HepG2 (cell line): ENCODE results near the gene CCDC57. TPM values are rescaled to one million over a fixed set of nuclear protein-coding genes. Genes with fewer than 3 reads are reported as not detected.

Source experiments
- ARID2 ChIP-seq: sonication (generic); formaldehyde crosslinking; IDR thresholded peaks from 2 replicates; pipeline ENCODE4 v1.8.1; 2022; ENCODE audit warnings: mild to moderate bottlenecking, missing genetic modification reagents, borderline replicate concordance
- CERS6 ChIP-seq: sonication (generic); formaldehyde crosslinking; IDR thresholded peaks from 2 replicates; pipeline ENCODE4 v1.5.0; 2020; ENCODE audit warnings: missing genetic modification reagents
- FOXP4 ChIP-seq: sonication (generic); formaldehyde crosslinking; IDR thresholded peaks from 2 replicates; pipeline ENCODE4 v1.4.0; 2020; ENCODE audit warnings: missing genetic modification reagents
- GMEB1 ChIP-seq: sonication (generic); formaldehyde crosslinking; IDR thresholded peaks from 2 replicates; pipeline ENCODE4 v1.5.1; 2020; ENCODE audit warnings: missing genetic modification reagents, mild to moderate bottlenecking, borderline replicate concordance
- HNF4A ChIP-seq: sonication (generic); formaldehyde crosslinking; IDR thresholded peaks from 2 replicates; pipeline ENCODE4 v1.4.0; 2020; ENCODE audit warnings: missing genetic modification reagents
- IRF2 ChIP-seq: IDR thresholded peaks from 2 replicates; pipeline ENCODE4 v1.6.1; 2018; ENCODE audit warnings: missing genetic modification reagents, missing compliant biosample characterization
- MATR3 ChIP-seq: sonication (generic); formaldehyde crosslinking; IDR thresholded peaks from 2 replicates; pipeline ENCODE4 v1.4.0; 2020; ENCODE audit warnings: missing genetic modification reagents
- MTF1 ChIP-seq: sonication (generic); formaldehyde crosslinking; IDR thresholded peaks from 2 replicates; pipeline ENCODE4 v1.5.0; 2020; ENCODE audit warnings: missing genetic modification reagents
- NFYC ChIP-seq: IDR thresholded peaks from 2 replicates; pipeline ENCODE4 v1.6.1; 2016; ENCODE audit warnings: missing genetic modification reagents, missing compliant biosample characterization
- NR0B2 ChIP-seq: sonication (generic); formaldehyde crosslinking; IDR thresholded peaks from 2 replicates; pipeline ENCODE4 v1.4.0; 2020; ENCODE audit warnings: mild to moderate bottlenecking, missing genetic modification reagents
- RARA ChIP-seq: IDR thresholded peaks from 2 replicates; pipeline ENCODE4 v1.6.1; 2016; ENCODE audit warnings: missing genetic modification reagents, missing compliant biosample characterization
- SCMH1 ChIP-seq: sonication (generic); formaldehyde crosslinking; IDR thresholded peaks from 2 replicates; pipeline ENCODE4 v1.9.0; 2021; ENCODE audit warnings: missing genetic modification reagents, mild to moderate bottlenecking, borderline replicate concordance
- SIN3A ChIP-seq: IDR thresholded peaks from 2 replicates; pipeline ENCODE4 v1.6.1; 2011; ENCODE audit warnings: low read depth, mild to moderate bottlenecking, control low read depth, low read length, borderline replicate concordance
- SMARCE1 ChIP-seq: fragments of 450-650 bp; IDR thresholded peaks from 2 replicates; pipeline ENCODE4 v1.6.1; 2017; ENCODE audit warnings: borderline replicate concordance
- ZBTB46 ChIP-seq: sonication (generic); formaldehyde crosslinking; IDR thresholded peaks from 2 replicates; pipeline ENCODE4 v1.4.0; 2020; ENCODE audit warnings: mild to moderate bottlenecking, missing genetic modification reagents, borderline replicate concordance
- ZFAT ChIP-seq: sonication (generic); formaldehyde crosslinking; conservative IDR thresholded peaks from 2 replicates; pipeline ENCODE4 v1.8.1; 2023; ENCODE audit warnings: missing genetic modification reagents, inconsistent platforms
- ZNF33B ChIP-seq: sonication (generic); formaldehyde crosslinking; IDR thresholded peaks from 2 replicates; pipeline ENCODE4 v1.5.1; 2020; ENCODE audit warnings: mild to moderate bottlenecking, missing genetic modification reagents
- ZNF513 ChIP-seq: sonication (generic); formaldehyde crosslinking; conservative IDR thresholded peaks from 2 replicates; pipeline ENCODE4 v1.5.0; 2020; ENCODE audit warnings: missing genetic modification reagents
- ZNF530 ChIP-seq: sonication (generic); formaldehyde crosslinking; IDR thresholded peaks from 2 replicates; pipeline ENCODE4 v1.5.0; 2020; ENCODE audit warnings: low read depth, mild to moderate bottlenecking, missing genetic modification reagents
- polyA plus RNA-seq, 8 experiments: library from polyadenylated mRNA; depleted of rRNA in 3 of 8; stranded (reverse) in 7 of 8; unstranded in 1 of 8; fragments of >200 nt; fragmentation: Illumina TruSeq in 4 of 8; extraction: Trizol in 4 of 8; gene quantifications; 2 replicates each; pipeline versions ENCODE4 v1.2.1 to v1.2.3, GENCODE V29; 2011 to 2016; ENCODE audit warnings: low read depth in 4 of 8, missing spikeins in 1 of 8, mixed read lengths in 1 of 8; ENCODE audit not compliant: insufficient read depth in 1 of 8
- total RNA-seq, 5 experiments: library from RNA; depleted of rRNA; stranded (reverse); fragments of >200 nt; fragmentation: Illumina TruSeq; extraction: Trizol; gene quantifications; 2 replicates each; pipeline ENCODE4 v1.2.3, GENCODE V29; 2016; ENCODE audit warnings: low read depth in 1 of 5

The CCDC57 gene
- total and polyA plus RNA-seq, 2 of the 13 experiments (the other 11 are each of a cell fraction or from before 2014, with no cell fraction given): 59.3 to 59.9 TPM

GRCh38 chr17:82241183-82241925 is 28.7 kb upstream of the CCDC57 start (continued):
- TF ChIP-seq CERS6 (CRISPR knock-in tag) (no peak; the same call in 1 of the 2 replicates), MATR3 (CRISPR knock-in tag) (no peak), ZNF513 (no peak), SCMH1 (no peak), ZFAT (CRISPR knock-in tag) (0 out of 2 replicates have a peak, but pooled peaks have one; percentile 34), NFYC (CRISPR knock-in tag) (peak; percentile 34; the same call in 1 of the 2 replicates), MTF1 (CRISPR knock-in tag) (no peak; the same call in 1 of the 2 replicates), SMARCE1 (no peak), ARID2 (CRISPR knock-in tag) (no peak), HNF4A (CRISPR knock-in tag) (peak; percentile 53; the same call in 1 of the 2 replicates), ZNF530 (CRISPR knock-in tag) (peak; percentile 69; the same call in 1 of the 2 replicates), RARA (CRISPR knock-in tag) (peak; percentile 6; the same call in 1 of the 2 replicates), NR0B2 (peak; percentile 79), ZBTB46 (CRISPR knock-in tag) (no peak), SIN3A (peak; percentile 8; the same call in 1 of the 2 replicates), FOXP4 (CRISPR knock-in tag) (0 out of 2 replicates have a peak, but pooled peaks have one; percentile 8), IRF2 (no peak; the same call in 1 of the 2 replicates), ZNF33B (CRISPR knock-in tag) (0 out of 2 replicates have a peak, but pooled peaks have one; percentile 56), GMEB1 (peak; percentile 51)
